Fibroblast of upper back skin (primary cell): ENCODE measurements around the gene TCHH.
"Not testable (repeated sequence)": the region's sequence is repeated elsewhere in the genome, so short reads cannot be mapped to it uniquely, and the experiment has no call there.

ENCODE experiments used
- DNase-seq: peaks from one replicate; pipeline ENCODE4 v3.0.0-alpha.2; 2013

Gene TCHH

DNA sequence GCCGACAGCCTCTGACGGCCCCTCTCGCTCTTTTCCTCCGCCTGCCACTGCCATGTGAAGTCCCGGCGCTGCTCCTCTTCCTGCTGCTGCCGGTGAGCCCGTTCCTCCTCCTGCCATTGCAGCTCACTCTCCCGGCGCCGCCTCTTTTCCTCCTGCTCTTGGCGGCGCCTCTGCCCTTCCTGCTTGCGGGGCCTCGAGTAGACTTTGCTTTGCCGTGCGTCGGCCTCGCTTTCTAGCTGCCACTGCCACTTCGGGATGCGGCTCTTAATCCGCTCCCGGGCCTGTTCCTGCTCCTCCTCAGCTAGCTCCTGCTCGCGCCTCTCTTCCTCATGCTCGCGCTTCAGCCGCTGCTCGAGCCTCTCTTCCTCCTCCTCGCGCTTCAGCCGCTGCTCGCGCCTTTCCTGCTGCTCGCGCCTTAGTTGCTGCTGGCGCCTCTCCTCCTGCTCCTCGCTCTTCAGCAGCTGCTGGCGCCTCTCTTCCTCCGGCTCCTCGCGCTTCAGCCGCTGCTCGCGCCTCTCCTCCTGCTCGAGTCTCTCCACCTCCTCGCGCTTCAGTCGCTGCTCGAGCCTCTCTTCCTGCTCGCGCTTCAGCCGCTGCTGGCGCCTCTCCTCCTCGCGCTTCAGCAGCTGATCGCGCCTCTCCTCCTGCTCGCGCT lies 4.3 kb downstream of the TCHH start:
- DNase-seq: peak; percentile 31

DNA sequence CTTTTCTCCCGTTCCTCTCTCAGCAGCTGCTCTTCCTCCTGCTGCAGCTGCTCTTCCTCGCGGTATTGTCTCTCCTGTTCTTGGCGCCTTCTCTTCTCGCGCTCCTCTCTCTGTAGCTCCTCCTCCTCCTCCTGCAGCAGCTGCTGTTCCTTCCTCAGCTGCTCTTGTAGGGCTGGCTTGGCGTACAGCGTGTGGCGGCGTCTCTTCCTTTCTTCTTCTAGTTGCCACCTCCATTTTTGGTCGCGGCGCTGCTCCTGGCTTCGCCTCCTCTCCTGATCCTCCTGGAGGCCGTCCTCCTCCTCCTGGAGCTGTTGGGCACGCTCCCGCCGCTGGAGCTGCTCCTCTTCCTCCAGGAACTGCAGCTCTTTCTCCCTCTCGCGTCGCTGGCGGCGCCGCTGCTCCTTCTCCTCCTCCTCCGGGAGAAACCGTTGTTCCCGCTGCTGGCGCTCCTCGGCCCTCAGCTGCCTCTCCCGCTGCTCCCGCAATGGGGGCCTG lies 4.8 kb downstream of the TCHH start:
- peak; percentile 38 for DNase-seq

GRCh38 chr1:152109998-152110294 lies 5.3 kb downstream of the TCHH start:
- DNase-seq: peak; percentile 1

- peak; percentile 2 for DNase-seq
Measured at GRCh38 chr1:152109231-152109997, 5.8 kb downstream of the TCHH start.

- DNase-seq: no peak
Measured at GRCh38 chr1:152108882-152109222, 6.4 kb downstream of the TCHH start.

DNA sequence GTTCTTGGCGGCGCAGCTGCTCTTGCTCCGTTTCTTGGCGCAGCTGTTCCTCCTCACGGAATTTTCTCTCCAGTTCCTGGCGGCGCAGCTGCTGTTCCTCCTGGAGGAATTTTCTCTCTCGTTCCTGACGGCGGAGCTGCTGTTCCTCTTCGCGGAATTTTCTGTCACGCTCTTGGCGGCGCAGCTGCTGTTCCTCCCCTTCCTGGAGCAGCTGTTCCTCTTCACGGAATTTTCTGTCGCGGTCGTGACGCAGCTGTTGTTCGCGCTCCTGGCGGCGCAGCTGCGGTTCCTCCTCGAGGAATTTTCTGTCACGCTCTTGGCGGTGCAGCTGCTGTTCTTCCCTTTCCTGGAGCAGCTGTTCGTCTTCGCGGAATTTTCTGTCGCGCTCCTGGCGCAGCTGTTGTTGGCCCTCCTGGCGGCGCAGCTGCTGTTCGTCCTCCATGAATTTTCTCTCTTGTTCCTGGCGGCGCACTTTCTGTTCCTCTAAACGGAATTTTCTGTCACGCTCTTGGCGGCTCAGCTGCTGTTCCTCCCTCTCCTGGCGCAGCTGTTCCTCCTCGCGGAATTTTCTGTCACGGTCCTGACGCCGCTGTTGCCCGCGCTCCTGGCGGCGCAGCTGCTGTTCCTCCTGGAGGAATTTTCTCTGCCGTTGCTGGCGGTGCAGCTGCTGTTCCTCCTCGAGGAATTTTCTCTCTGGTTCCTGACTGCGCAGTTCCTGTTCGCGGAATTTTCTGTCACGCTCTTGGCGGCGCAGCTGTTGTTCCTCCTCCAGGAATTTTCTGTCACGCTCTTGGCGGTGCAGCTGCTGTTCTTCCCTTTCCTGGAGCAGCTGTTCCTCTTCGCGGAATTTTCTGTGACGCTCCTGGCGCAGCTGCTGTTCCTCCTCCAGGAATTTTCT lies 7.0 kb downstream of the TCHH start:
- peak; percentile 54 for DNase-seq

- no peak for DNase-seq
Measured at GRCh38 chr1:152107031-152107983, 7.9 kb downstream of the TCHH start.

DNA sequence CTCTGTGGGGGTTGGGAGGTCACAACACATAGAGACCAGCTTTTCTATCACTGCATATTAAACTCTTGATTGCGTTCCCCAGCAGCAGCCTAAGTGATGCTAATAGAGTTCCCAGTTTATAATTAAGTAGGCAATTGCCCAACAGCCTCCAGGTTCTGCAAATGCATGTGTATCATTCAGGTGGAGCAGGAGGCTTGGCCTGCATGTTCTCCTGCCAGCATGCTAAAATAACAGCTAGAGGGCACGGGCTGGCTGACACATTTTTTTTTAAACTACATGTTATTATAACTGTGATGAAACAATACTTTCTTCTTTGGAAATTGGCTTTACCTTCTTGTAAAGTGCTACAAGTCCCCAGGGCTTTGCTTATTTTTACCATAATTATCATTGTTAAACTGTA lies 10.4 kb downstream of the TCHH start:
- no peak for DNase-seq

DNA sequence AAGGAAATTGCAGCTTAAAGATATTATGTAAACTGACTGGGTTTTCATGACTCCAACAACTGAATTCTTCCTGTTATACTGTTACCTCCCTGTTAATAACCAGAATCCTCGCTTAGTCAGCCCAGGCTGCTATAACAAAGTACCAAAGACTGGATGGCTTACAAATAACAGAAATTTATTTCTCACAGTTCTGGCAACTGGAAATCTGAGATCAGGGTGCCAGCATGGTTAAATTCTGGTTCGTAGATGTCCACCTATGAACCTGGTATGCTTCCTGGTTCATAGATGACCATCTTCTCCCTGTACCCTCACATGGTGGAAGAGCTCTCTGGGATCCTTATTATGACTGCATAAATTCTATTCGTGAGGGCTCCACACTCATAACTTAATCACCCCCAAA lies 18.3 kb downstream of the TCHH start:
- DNase-seq: no peak

DNA sequence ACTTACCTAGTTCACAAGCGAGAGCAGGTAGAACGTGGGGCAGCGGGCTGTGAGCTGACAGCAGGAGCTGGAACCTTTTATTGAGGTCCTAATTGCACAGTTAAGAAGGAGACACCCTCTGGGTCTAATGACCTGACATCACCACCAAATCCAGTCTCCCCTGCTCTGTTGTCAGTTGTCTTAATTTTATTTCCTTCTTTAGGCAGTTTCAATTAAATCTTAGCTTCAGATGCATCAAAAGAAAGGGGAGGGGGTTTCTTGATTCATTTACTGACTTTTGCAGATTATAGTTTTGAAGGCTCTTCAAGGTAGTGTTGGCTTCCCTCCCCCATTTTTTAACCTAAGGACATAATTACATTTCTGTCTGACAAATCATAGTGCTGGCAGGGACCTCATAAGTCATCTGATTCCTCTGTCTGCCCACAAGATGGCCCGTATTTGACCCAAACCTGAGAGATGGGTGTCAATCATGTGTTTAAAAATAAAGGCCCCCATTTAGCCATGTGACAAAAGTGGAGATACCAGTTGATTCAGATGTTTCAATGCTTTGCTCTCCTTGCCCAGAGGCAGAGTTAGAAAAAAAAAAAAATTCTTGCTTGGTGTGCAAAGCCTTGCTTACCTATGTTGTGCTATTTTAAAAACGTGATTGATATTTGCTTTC lies 26.1 kb downstream of the TCHH start, which contains the start of gene TCHHL1:
TSS of gene TCHHL1 (minus strand) at position 51 of the 661 bp plus-strand sequence. CDS start 921 bp downstream, outside the sequence.
- no peak for DNase-seq

DNA sequence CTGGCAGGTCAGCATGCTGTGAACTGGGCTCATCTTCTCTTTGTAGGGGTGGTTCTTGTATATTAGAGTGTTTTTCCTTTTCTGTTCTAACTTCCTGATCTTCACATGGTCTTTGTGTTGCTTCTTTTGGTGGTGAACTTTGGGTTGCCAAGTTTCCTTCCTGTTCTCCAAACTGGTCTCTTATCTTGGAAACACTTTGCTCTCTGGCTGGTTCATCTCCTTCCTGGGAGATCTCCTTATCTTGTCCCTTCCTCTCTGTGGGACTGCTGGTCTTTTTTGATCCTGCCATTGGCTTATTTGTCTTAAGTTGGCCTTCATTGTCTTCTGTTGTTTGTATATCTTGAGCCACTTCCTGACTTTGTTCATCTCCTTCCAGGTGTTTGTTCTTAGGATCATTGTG lies 28.5 kb downstream of the TCHH start:
- no peak for DNase-seq

DNA sequence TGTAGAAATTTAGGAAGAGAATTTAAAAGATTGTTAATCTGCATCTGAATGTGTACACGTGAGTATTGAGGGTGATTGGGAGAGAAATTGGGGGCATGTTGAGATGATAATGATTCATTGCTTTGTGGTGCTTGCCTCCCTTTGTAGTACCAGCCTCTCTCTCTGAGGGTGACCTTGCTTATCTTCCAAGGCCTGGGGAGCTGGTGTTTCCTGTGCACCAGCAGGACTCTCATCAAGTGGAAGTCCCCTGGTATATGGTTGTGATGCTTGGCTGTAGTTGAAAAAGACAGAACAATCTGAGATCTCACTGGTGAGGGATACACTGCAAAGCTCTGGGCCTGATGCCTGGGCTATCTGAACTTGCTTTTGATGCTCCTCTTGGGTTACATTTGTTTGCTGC lies 30.4 kb downstream of the TCHH start:
- DNase-seq: no peak

DNA sequence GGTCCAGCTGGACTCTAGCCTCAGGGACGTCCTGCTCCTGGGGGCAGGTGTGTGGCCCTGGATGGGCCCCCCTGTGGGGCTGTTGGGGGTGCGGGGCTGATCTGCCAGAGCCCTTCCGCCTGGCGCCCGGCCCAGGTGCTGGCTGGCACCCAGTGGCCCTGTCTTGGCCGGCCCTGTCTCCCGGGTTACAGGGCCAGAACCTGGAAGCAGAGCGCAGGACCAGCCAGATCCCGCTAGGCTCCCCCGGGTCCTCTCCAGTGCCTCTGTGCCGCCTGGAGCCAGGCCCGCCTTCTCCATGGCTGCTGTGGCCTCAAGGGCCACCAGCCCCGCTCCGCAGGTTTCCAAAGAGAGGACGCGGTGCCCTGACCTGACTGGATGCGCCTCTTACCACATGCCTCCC lies 34.2 kb downstream of the TCHH start:
- not testable (repeated sequence) for DNase-seq

- not testable (repeated sequence) for DNase-seq
Measured at GRCh38 chr1:152080494-152080893, 34.8 kb downstream of the TCHH start.

DNA sequence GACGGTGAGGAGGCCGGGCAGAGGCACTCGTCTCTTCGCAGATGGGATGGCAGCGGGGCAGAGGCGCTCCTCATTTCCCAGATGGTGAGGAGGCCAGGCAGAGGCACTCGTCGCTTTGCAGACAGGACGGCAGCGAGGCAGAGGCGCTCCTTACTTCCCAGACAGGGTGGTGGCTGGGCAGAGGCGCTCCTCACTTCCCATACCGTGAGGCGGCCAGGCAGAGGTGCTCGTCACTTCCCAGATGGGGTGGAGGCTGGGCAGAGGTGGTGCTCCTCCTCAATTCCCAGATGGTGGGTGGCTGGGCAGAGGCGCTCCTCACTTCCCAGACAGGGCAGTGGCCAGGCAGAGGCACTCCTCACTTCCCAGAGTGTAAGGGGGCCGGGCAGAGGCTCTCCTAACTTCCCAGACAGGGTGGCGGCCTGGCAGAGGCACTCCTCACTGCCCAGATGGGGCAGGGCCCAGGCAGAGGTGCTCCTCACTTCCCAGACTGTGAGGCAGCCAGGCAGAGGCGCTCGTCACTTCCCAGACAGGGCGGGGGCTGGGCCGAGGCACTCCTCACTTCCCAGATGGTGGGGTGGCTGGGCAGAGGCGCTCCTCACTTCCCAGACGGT lies 36.3 kb downstream of the TCHH start:
- no peak for DNase-seq

DNA sequence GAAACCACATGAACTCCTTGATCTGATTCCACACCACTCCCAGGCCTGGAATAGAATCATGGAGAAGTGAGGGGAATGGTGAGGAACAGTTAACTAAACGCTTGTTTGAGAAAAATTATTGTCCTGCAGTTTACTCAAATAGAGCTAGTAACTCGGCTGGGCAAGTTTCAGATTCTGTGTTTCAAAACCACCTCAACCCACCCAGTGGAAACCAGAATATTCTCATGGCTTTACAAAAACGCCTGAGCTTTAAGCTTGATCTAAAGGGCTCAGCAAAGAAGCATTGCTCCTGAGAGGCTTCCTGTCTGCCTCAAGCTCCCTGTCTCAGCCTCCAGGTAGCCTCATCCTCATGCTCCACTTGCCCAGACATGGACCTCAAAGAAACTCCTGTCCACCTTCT lies 42.9 kb downstream of the TCHH start:
- DNase-seq: no peak

GRCh38 chr1:152071123-152071522 lies 44.1 kb downstream of the TCHH start:
- no peak for DNase-seq

DNA sequence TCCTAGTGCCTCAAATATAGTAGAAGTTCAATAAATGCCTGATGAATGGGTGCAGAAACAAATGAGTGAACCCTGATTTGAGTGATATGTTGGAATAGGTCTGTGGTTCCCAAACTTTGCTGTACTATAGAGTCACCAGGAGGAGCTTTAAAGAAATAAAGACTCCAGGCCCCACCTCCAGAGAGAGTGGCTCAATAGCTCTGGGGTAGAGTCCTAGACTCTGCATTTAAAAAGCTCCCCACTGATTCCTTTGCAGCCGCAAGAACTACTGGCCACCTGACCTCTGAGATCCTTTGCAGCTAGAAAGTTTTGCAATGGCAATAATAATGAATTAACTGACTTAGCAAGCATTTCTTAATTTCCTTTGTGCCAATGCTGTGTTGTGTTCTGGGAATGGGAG lies 47.3 kb downstream of the TCHH start:
- no peak for DNase-seq

GRCh38 chr1:152067150-152067549 lies 48.1 kb downstream of the TCHH start:
- DNase-seq: no peak

DNA sequence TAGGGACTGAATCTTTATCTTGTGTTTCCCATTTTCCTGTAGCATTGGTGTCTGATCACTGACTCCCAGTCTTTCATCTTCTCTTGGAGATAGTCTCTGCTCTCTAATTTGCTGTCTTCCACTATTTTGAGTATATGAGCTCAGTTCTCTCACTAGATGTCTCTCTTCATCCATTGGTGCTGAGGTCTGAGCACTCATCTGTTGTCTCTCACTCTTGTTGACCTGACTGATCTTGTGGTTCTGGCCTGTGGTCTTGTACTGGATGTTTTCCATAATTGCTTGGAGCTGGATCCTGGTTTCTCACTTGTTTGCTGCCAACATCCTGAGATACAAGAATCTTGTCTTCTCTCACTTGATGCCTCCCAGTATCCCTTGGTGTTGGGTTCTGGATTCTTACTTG lies 53.3 kb downstream of the TCHH start:
- DNase-seq: no peak
